B cell (primary cell): ENCODE data around the gene CPOX. TPM values are rescaled to one million over a fixed set of nuclear protein-coding genes. Genes with fewer than 3 reads are reported as not detected.

Experiments used
- ATAC-seq: fragments of 200-7000 bp; cut with Tn5 transposase; one replicate; pipeline ENCODE4 v1.10.0; 2021; ENCODE audit warnings: low read depth, mild to moderate bottlenecking, moderate number of reproducible peaks, moderate library complexity
- CTCF ChIA-PET: fragments of 350-600 bp; sonication (Branson Sonifier 250); formaldehyde crosslinking; loops from one replicate; lab custom pipeline; 2021; ENCODE audit warnings: antibody characterized with exemption, inconsistent platforms; lab: Charles Lee
- POLR2A ChIA-PET: fragments of 350-600 bp; sonication (Branson Sonifier 250); formaldehyde crosslinking; loops from one replicate; lab custom pipeline; 2021; ENCODE audit warnings: antibody characterized with exemption; lab: Charles Lee
- DNase-seq: peaks from one replicate; pipeline ENCODE4 v3.0.0; 2013
- H2AFZ ChIP-seq: 2 replicates; pipeline ENCODE4 v1.6.1; 2012; ENCODE audit warnings: mild to moderate bottlenecking, low read depth, low read length; ENCODE audit not compliant: insufficient read depth, poor library complexity, severe bottlenecking
- H3K27ac ChIP-seq, 2 donors: 1 replicate in 1 of 2; 2 replicates in 1 of 2; pipeline ENCODE4 v1.5.1; 2012 to 2013; ENCODE audit warnings: low read length in 2 of 2, mild to moderate bottlenecking in 2 of 2, moderate library complexity in 1 of 2
- H3K27me3 ChIP-seq, 4 experiments: fragments of 200-600 bp in 1 of 4; sonication (generic) in 1 of 4; replicated peaks in 1 of 4; 1 replicate in 2 of 4; 2 replicates in 2 of 4; pipeline versions ENCODE4 v1.6.1 to v1.7.0; 2013 to 2016; ENCODE audit warnings: low read length in 3 of 4, mild to moderate bottlenecking in 2 of 4, mixed read lengths in 1 of 4, moderate library complexity in 1 of 4; ENCODE audit not compliant: insufficient read depth in 4 of 4, control insufficient read depth in 3 of 4; ENCODE audit errors: control extremely low read depth in 1 of 4
- H3K36me3 ChIP-seq, 2 experiments: replicated peaks in 1 of 2; 1 replicate in 1 of 2; 2 replicates in 1 of 2; pipeline versions ENCODE4 v1.6.1 to v1.7.1; 2013; ENCODE audit warnings: low read length in 1 of 2; ENCODE audit not compliant: insufficient read depth in 2 of 2, control insufficient read depth in 1 of 2; ENCODE audit errors: control extremely low read depth in 1 of 2, extremely low read depth in 1 of 2
- H3K4me1 ChIP-seq, 2 donors: fragments of 200-600 bp in 1 of 2; sonication (generic) in 1 of 2; 1 replicate in 1 of 2; 2 replicates in 1 of 2; pipeline versions ENCODE4 v1.5.1 to v1.6.1; 2013 to 2017; ENCODE audit warnings: low read length in 2 of 2; ENCODE audit not compliant: control insufficient read depth in 2 of 2, insufficient read depth in 2 of 2
- H3K4me2 ChIP-seq: replicated peaks from 2 replicates; pipeline ENCODE3; 2012; ENCODE audit warnings: mild to moderate bottlenecking, low read depth, low read length; ENCODE audit not compliant: poor library complexity, severe bottlenecking
- H3K4me3 ChIP-seq, 5 experiments: fragments of 200-600 bp in 1 of 5; sonication (generic) in 1 of 5; 1 replicate in 3 of 5; 2 replicates in 2 of 5; pipeline versions ENCODE4 v1.5.1 to v1.7.0; 2011 to 2016; ENCODE audit warnings: low read length in 4 of 5, mild to moderate bottlenecking in 4 of 5, low read depth in 2 of 5, control low read depth in 1 of 5, moderate library complexity in 1 of 5; ENCODE audit not compliant: insufficient read depth in 1 of 5; ENCODE audit errors: control extremely low read depth in 1 of 5, extremely low read depth in 1 of 5
- H3K79me2 ChIP-seq: fragments of 200-600 bp; sonication (generic); one replicate; pipeline ENCODE4 v1.6.0; 2016; ENCODE audit warnings: low read length; ENCODE audit not compliant: control insufficient read depth, insufficient read depth
- H3K9ac ChIP-seq: fragments of 200-600 bp; sonication (generic); 2 replicates; pipeline ENCODE4 v1.6.1; 2017; ENCODE audit warnings: mild to moderate bottlenecking, low read length, moderate library complexity
- H3K9me3 ChIP-seq, 3 donors: one replicate each; pipeline versions ENCODE4 v1.6.1 to v1.7.1; 2013; ENCODE audit warnings: low read length in 2 of 3; ENCODE audit not compliant: control insufficient read depth in 2 of 3, insufficient read depth in 1 of 3; ENCODE audit errors: control extremely low read depth in 1 of 3
- H4K20me1 ChIP-seq: 2 replicates; pipeline ENCODE4 v1.6.0; 2012; ENCODE audit warnings: mild to moderate bottlenecking, low read length; ENCODE audit not compliant: insufficient read depth, control insufficient read depth, poor library complexity, severe bottlenecking
- H3K27ac Mint-ChIP-seq: one replicate; pipeline ENCODE4 v1.8.0; 2021; ENCODE audit warnings: mixed read lengths
- H3K27me3 Mint-ChIP-seq: one replicate; pipeline ENCODE4 v1.8.0; 2021; ENCODE audit warnings: mixed read lengths
- H3K4me1 Mint-ChIP-seq: one replicate; pipeline ENCODE4 v1.8.0; 2021; ENCODE audit warnings: mixed read lengths
- H3K4me3 Mint-ChIP-seq: one replicate; pipeline ENCODE4 v1.8.0; 2021; ENCODE audit warnings: mixed read lengths
- H3K9me3 Mint-ChIP-seq: one replicate; pipeline ENCODE4 v1.8.0; 2022; ENCODE audit warnings: mixed read lengths; ENCODE audit not compliant: insufficient read depth
- CTCF ChIP-seq: fragments of 200-600 bp; IDR thresholded peaks from one replicate; pipeline ENCODE4 v1.8.0; 2022; ENCODE audit warnings: antibody characterized with exemption, mild to moderate bottlenecking
- EZH2 ChIP-seq: IDR thresholded peaks from 2 replicates; pipeline ENCODE4 v1.6.1; 2012; ENCODE audit warnings: borderline replicate concordance, low read depth, mild to moderate bottlenecking, moderate library complexity, low read length; ENCODE audit not compliant: insufficient read depth, poor library complexity, severe bottlenecking
- WGBS: methylation state at CpG from one replicate; pipeline ENCODE4 v1.1.5; 2013; ENCODE audit warnings: missing lambda C conversion rate; ENCODE audit not compliant: insufficient coverage; 5-methylcytosine and 5-hydroxymethylcytosine counted together
- intact Hi-C: fragments of 100-400 bp; cut with micrococcal nuclease; formaldehyde crosslinking; loops from one replicate; pipeline ENCODE4 v1.10.0; 2022
- polyA plus RNA-seq: library from polyadenylated mRNA; depleted of rRNA; stranded (reverse); fragments of >200 nt; gene quantifications from 2 replicates; pipeline ENCODE4 v1.2.3, GENCODE V29; 2012
- total RNA-seq, 2 donors: library from RNA; stranded (reverse); fragments of 120-200 nt in 1 of 2; gene quantifications; 1 replicate in 1 of 2; 2 replicates in 1 of 2; pipeline versions ENCODE4 v1.2.3 to v1.2.4, GENCODE V29; 2013 to 2022

Gene CPOX
- total and polyA plus RNA-seq, 2 donors (not counting 1 experiment from before 2014, with no cell fraction given): 6.8 to 17.5 TPM

GRCh38 chr3:98565237-98565643 lies 28.2 kb downstream of the CPOX start:
- TF ChIP-seq CTCF: no peak
- TF ChIP-seq EZH2: no peak
- no peak overlapping the region for H3K4me3 Mint-ChIP-seq
- H3K27me3 Mint-ChIP-seq: no peaks in the 10 kb centered on the region
- ChIA-PET CTCF (interaction anchor here (0.8 to 1.7 kb wide), 3 partner anchors 57 to 527 kb away, joined by 3 read pairs; no protein-coding TSS in a partner anchor), POLR2A (no interaction called here)
- H3K27ac Mint-ChIP-seq: no peak overlapping the region
- no peak overlapping the region for H3K4me3 ChIP-seq
- peaks cover 3% of the 10 kb centered on the region for H3K9me3 Mint-ChIP-seq
- intact Hi-C loops: no loop called here
- ATAC-seq (no peak), DNase-seq (no peak)
- H3K4me1 Mint-ChIP-seq: peaks cover 22% of the 10 kb centered on the region
- no peaks in the 10 kb centered on the region for H4K20me1 ChIP-seq
- no peak overlapping the region for H3K4me2 ChIP-seq
- H3K27ac ChIP-seq: no peak overlapping the region
- no CpG with 5 or more reads among the region's 3 CpGs for WGBS
- no peaks in the 10 kb centered on the region for H3K27me3 ChIP-seq
- no peak overlapping the region for H3K9ac ChIP-seq
- no peaks in the 10 kb centered on the region for H3K36me3 ChIP-seq
- no peak overlapping the region for H2AFZ ChIP-seq
- no peaks in the 10 kb centered on the region for H3K79me2 ChIP-seq
- H3K4me1 ChIP-seq: peaks cover 3 to 22% of the 10 kb centered on the region in 2 donors
- no peaks in the 10 kb centered on the region for H3K9me3 ChIP-seq

- peak overlapping the region; percentile 0 for H3K4me3 Mint-ChIP-seq
- 90% methylated on average over 1 of the region's 7 CpGs for WGBS
- Histone ChIP-seq H3K9ac (no peak overlapping the region), H3K79me2 (no peaks in the 10 kb centered on the region), H3K4me1 (peaks cover 3 to 22% of the 10 kb centered on the region in 2 donors), H3K27me3 (no peaks in the 10 kb centered on the region), H3K9me3 (no peaks in the 10 kb centered on the region), H2AFZ (no peak overlapping the region), H3K27ac (peak overlapping the region in 1 of 2 donors; percentile 44), H3K36me3 (no peaks in the 10 kb centered on the region), H3K4me3 (no peak overlapping the region), H3K4me2 (peak overlapping the region; percentile 38), H4K20me1 (no peaks in the 10 kb centered on the region)
- no peak for DNase-seq
- H3K27me3 Mint-ChIP-seq: no peaks in the 10 kb centered on the region
- ChIA-PET CTCF (interaction anchor here (0.8 to 1.1 kb wide), 4 partner anchors 8 to 542 kb away, joined by 3 to 4 read pairs (median 3); no protein-coding TSS in a partner anchor), POLR2A (interaction anchor here (0.6 kb wide), 1 partner anchor 29 kb away, joined by 3 read pairs; no protein-coding TSS in a partner anchor)
- H3K27ac Mint-ChIP-seq: peak overlapping the region; percentile 22
- intact Hi-C loops: no loop called here
- ATAC-seq: no peak
- no peak for TF ChIP-seq EZH2
- TF ChIP-seq CTCF: no peak
- H3K4me1 Mint-ChIP-seq: peaks cover 22% of the 10 kb centered on the region
- peaks cover 3% of the 10 kb centered on the region for H3K9me3 Mint-ChIP-seq
These were observed 29.0 kb downstream of the CPOX start for GRCh38 chr3:98564282-98565005.
